ENCODE results near the gene TMEM107. TPM values are rescaled to one million over a fixed set of nuclear protein-coding genes. Genes with fewer than 3 reads are reported as not detected.

The TMEM107 gene
- total RNA-seq, 4 donors from 2014 or later = 28.2 to 47.1 (median 38.2) TPM

DNA sequence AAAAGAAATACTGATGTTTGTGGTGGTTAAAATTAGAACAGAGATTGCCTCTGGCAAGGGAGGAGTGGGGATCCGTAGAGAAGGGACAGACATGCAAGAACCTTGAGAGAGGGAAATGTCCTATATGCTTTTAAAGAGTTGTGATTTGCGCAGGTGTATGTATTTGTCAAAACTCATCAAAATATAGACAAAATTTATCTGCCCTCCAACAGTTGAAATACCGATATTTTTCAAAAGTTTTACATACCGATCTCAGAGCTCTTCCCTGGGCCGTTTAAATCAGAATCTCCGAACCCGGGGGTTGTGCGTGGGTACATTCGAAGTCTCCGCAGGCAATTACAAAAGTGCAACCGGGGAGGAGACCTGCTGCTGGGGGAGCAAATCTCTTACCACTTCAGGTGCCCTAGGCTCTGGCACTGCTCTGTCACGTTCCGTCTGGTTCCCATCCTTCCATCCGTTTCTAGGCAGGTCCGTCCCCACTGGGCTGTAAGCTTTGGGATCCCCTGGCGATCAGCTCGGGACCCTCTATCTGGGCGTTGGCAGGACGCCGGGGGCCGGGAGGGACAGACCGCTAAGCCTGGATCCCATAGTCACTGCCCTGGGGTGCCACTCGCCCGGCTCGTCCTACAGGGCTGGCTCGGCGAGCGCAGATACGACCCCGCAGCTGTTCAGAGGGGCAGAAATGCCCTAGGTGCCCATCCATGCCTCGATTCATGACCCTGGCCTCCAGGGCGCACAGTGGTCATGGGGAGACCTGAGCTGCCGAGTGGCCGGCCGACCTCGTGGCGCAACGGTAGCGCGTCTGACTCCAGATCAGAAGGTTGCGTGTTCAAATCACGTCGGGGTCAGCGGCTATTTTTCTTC, 9.6 kb upstream of the TMEM107 start:
- H3K27me3 ChIP-seq = no peaks in the 10 kb centered on the region
- H3K27ac ChIP-seq = peak overlapping the region; percentile 88 to 99 (median 98)

DNA sequence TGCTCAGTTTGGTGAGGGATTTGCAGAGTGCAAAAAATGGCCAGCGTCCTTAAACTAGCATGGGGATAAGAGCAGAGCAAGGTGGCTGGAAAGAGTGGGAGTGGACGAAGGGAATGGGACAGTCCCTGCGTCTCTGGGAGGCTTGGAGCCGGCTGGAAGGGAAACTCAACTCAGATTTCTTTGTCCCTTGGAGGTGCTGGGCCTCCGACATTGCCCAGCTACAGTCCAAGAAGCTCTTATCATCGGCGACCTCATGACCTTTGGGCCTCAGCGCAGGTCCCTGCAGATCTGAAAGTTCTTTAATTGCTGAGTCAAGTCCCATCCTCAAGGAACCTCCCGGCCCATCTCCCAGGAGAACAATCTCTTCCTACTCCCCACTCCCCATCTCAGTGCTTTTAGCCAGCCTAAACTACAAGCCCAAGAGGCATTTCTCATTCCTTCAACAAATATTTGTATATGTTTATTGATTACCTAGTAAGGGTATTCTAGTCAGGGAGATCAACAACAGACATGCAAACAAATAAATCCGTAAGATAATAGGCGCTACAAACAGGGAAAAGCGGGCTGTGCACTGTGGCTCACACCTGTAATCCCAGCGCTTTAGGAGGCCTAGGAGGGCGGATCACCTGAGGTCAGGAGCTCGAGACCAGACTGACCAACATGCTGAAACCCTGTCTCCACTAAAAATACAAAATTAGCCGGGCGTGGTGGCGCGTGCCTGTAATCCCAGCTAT, 985 bp upstream of the TMEM107 start:
- TF ChIP-seq POLR2A (IDR thresholded peaks at IDR 0.05) (no peak), CTCF (IDR thresholded peaks at IDR 0.05) (no peak), EP300 (IDR thresholded peaks at IDR 0.05) (no peak)
- H3K27me3 ChIP-seq = no peaks in the 10 kb centered on the region
- H3K9me3 ChIP-seq = no peaks in the 10 kb centered on the region
- DNase-seq (ENCODE audit: low spot score in 2 of 2) = no peak
- H3K27ac ChIP-seq = peak overlapping the region; percentile 77 to 98 (median 90)
- peaks cover 0 to 44% (median 22%) of the 10 kb centered on the region in 4 donors for H3K4me1 ChIP-seq
- H3K36me3 ChIP-seq = no peaks in the 10 kb centered on the region
- H3K4me3 ChIP-seq = peak overlapping the region; percentile 60 to 67 (median 64)
- 66 to 69% methylated on average over 19 of the region's 19 CpGs for WGBS, 2 donors

More for the DNA sequence above, 9.6 kb upstream of the TMEM107 start:
- no peaks in the 10 kb centered on the region for H3K36me3 ChIP-seq
- peak overlapping the region; percentile 64 to 77 (median 70) for H3K4me3 ChIP-seq
- H3K9me3 ChIP-seq = no peaks in the 10 kb centered on the region
- TF ChIP-seq CTCF (IDR thresholded peaks at IDR 0.05) (no peak), EP300 (IDR thresholded peaks at IDR 0.05) (peak in 1 of 2 donors; percentile 71), POLR2A (IDR thresholded peaks at IDR 0.05) (peak; percentile 33 to 54)
- peak; percentile 91 to 97 for DNase-seq (ENCODE audit: low spot score in 2 of 2)
- WGBS, 2 donors = 1 to 2% methylated on average over 20 to 40 of the region's 44 CpGs
- peaks cover 0 to 25% (median 17%) of the 10 kb centered on the region in 4 donors for H3K4me1 ChIP-seq

DNA sequence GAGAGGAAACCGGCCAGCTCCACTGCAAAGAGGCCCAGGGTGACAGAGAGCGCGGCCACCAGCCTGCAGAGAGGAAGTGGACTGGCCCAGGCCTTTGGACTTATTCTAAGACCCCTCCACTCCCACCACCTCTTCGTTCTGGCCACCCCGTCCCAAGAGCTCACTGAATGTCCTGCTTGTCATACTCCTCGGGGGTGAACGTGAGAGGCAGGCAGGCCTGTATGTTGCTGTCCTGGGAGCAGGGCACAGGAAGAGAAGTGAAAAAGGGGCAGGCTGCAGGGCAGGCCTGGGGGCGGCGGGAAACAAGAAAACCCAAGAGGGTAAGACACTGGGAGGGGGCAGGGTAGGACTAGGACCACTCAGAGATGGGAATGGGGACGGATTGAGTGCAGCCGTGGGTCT, 384 bp downstream of the TMEM107 start:
- TF ChIP-seq CTCF (IDR thresholded peaks at IDR 0.05) = no peak
- no peak for TF ChIP-seq EP300 (IDR thresholded peaks at IDR 0.05)
- TF ChIP-seq POLR2A (IDR thresholded peaks at IDR 0.05) = no peak
- H3K4me3 ChIP-seq = peak overlapping the region; percentile 60 to 67 (median 64)
- H3K36me3 ChIP-seq = no peaks in the 10 kb centered on the region
- no peak for DNase-seq (ENCODE audit: low spot score in 2 of 2)
- H3K27ac ChIP-seq = peak overlapping the region; percentile 77 to 98 (median 90)
- no peaks in the 10 kb centered on the region for H3K9me3 ChIP-seq
- no peaks in the 10 kb centered on the region for H3K27me3 ChIP-seq
- WGBS, 2 donors = 5 to 9% methylated on average over 11 of the region's 11 CpGs
- peaks cover 0 to 44% (median 22%) of the 10 kb centered on the region in 4 donors for H3K4me1 ChIP-seq

- DNase-seq (ENCODE audit: low spot score in 2 of 2) = no peak
- Histone ChIP-seq H3K27ac (peak overlapping the region; percentile 69 to 98 (median 93)), H3K4me1 (peaks cover 0 to 44% (median 22%) of the 10 kb centered on the region in 4 donors), H3K27me3 (no peaks in the 10 kb centered on the region), H3K4me3 (peak overlapping the region; percentile 11 to 52 (median 32)), H3K9me3 (no peaks in the 10 kb centered on the region), H3K36me3 (no peaks in the 10 kb centered on the region)
- WGBS, 2 donors = 3 to 4% methylated on average over 14 of the region's 14 CpGs
- TF ChIP-seq CTCF (IDR thresholded peaks at IDR 0.05) (no peak), EP300 (IDR thresholded peaks at IDR 0.05) (no peak), POLR2A (IDR thresholded peaks at IDR 0.05) (no peak)
These were observed 2.3 kb downstream of the TMEM107 start for GRCh38 chr17:8173871-8174322.
